Glutamatergic neuron (in vitro differentiated cells): ENCODE results near the gene INAFM2. TPM values are rescaled to one million over a fixed set of nuclear protein-coding genes. Genes with fewer than 3 reads are reported as not detected.

ENCODE experiments used
- DNase-seq: peaks from one replicate; pipeline ENCODE4 v3.0.0; 2022
- H3K27ac Mint-ChIP-seq: one replicate; pipeline ENCODE4 v1.8.0; 2020; ENCODE audit warnings: mild to moderate bottlenecking, mixed read lengths, inconsistent platforms; ENCODE audit not compliant: unreplicated experiment
- H3K27me3 Mint-ChIP-seq: one replicate; pipeline ENCODE4 v1.8.0; 2020; ENCODE audit warnings: mild to moderate bottlenecking, moderate library complexity, mixed read lengths, inconsistent platforms; ENCODE audit not compliant: unreplicated experiment
- H3K36me3 Mint-ChIP-seq: one replicate; pipeline ENCODE4 v1.8.0; 2020; ENCODE audit warnings: mild to moderate bottlenecking, mixed read lengths, inconsistent platforms; ENCODE audit not compliant: unreplicated experiment
- H3K4me1 Mint-ChIP-seq: one replicate; pipeline ENCODE4 v1.8.0; 2020; ENCODE audit warnings: mild to moderate bottlenecking, low read depth, mixed read lengths, inconsistent platforms; ENCODE audit not compliant: unreplicated experiment
- H3K4me3 Mint-ChIP-seq: one replicate; pipeline ENCODE4 v1.8.0; 2020; ENCODE audit warnings: mild to moderate bottlenecking, mixed read lengths, inconsistent platforms; ENCODE audit not compliant: unreplicated experiment
- H3K9me3 Mint-ChIP-seq: one replicate; pipeline ENCODE4 v1.8.0; 2020; ENCODE audit warnings: mild to moderate bottlenecking, moderate library complexity, mixed read lengths, inconsistent platforms; ENCODE audit not compliant: unreplicated experiment
- total RNA-seq: library from RNA; stranded (reverse); fragmentation: NEBNext Ultra II Directional; extraction: Animal tissue kit (Norgen Biotek cat#: 25700); gene quantifications from one replicate; pipeline ENCODE4 v1.2.1, GENCODE V29; 2021; ENCODE audit not compliant: unreplicated experiment
- TF ChIP-seq, protein P1 (sequence below): fragments of 200-600 bp; sonication (generic); IDR thresholded peaks from one replicate; pipeline ENCODE4 v1.5.0; 2021; ENCODE audit not compliant: partially characterized antibody, unreplicated experiment

INAFM2 gene
- total RNA-seq, 1 donor from 2014 or later, result 15.9 TPM

DNA sequence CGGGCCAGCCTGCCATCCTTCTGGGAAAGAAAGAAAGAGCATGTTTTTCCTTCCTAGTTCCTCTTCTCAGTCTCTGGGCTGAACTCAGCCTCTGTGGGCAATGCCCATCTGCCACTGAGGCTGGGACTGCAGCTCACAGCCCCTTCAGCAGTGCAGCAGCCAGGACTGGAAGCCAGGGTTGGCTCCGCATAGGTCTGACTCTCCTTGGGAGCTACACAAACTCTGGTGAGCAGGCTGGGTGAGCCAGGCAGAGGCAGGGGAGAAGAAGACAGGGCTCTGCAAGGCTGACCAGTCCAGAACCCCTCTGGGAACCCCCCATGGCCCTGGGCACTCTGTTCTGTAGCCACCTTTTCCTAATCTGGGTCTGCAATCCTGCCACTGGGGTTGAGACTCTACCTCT is 38.1 kb downstream of the INAFM2 start:
- Mint-ChIP-seq H3K9me3 (peaks cover 7% of the 10 kb centered on the region), H3K27me3 (peaks cover 16% of the 10 kb centered on the region)

DNA sequence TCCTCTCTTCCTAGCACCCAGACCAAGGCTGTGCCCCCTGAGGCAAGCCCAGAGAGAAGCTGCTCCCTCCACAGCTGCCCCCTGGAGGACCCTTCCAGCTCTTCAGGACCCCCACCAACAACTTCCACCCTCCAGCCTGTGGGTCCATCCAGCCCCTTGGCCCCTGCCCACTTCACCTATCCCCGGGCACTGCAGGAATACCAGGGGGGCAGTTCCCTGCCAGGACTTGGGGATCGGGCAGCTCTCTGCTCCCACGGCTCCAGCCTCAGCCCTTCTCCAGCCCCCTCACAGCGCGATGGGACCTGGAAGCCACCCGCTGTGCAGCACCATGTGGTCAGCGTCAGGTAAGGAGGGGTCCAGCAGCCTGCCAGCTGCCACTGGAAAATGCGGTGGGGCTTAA is 40.1 kb downstream of the INAFM2 start:
- Mint-ChIP-seq H3K4me3 (no peak overlapping the region), H3K27ac (no peak overlapping the region), H3K27me3 (peaks cover 16% of the 10 kb centered on the region), H3K36me3 (no peaks in the 10 kb centered on the region), H3K4me1 (peaks cover 16% of the 10 kb centered on the region), H3K9me3 (peaks cover 12% of the 10 kb centered on the region)
- DNase-seq, result no peak
- TF ChIP-seq, protein P1, sequence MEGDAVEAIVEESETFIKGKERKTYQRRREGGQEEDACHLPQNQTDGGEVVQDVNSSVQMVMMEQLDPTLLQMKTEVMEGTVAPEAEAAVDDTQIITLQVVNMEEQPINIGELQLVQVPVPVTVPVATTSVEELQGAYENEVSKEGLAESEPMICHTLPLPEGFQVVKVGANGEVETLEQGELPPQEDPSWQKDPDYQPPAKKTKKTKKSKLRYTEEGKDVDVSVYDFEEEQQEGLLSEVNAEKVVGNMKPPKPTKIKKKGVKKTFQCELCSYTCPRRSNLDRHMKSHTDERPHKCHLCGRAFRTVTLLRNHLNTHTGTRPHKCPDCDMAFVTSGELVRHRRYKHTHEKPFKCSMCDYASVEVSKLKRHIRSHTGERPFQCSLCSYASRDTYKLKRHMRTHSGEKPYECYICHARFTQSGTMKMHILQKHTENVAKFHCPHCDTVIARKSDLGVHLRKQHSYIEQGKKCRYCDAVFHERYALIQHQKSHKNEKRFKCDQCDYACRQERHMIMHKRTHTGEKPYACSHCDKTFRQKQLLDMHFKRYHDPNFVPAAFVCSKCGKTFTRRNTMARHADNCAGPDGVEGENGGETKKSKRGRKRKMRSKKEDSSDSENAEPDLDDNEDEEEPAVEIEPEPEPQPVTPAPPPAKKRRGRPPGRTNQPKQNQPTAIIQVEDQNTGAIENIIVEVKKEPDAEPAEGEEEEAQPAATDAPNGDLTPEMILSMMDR, result no peak

More for the DNA sequence above, 38.1 kb downstream of the INAFM2 start:
- DNase-seq, result no peak
- H3K36me3 Mint-ChIP-seq, result no peaks in the 10 kb centered on the region
- H3K4me1 Mint-ChIP-seq, result peaks cover 25% of the 10 kb centered on the region
- no peak overlapping the region for H3K27ac Mint-ChIP-seq
- H3K4me3 Mint-ChIP-seq, result no peak overlapping the region
- TF ChIP-seq, protein P1, result no peak

DNA sequence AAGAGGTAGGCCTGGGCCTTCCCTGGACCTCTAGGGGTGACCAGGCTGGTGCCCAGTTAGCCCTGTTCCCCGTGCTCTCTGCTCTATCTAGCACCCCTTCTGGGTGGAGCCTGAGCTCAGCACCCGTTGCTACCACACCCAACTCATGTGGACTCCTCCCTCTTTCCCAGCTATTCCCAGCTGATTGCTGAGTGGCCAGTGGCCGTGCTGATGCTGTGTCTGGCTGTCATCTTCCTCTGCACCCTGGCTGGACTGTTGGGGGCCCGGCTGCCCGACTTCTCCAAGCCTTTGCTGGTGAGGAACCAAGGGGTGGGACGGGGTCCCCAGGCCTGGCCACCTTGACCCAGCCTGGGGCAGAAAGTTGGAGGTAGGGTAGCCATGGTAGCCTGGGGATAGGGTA is 40.8 kb downstream of the INAFM2 start:
- TF ChIP-seq, protein P1, result no peak
- Mint-ChIP-seq H3K9me3 (peaks cover 12% of the 10 kb centered on the region), H3K27me3 (peaks cover 13% of the 10 kb centered on the region), H3K4me3 (no peak overlapping the region), H3K4me1 (peaks cover 14% of the 10 kb centered on the region), H3K36me3 (no peaks in the 10 kb centered on the region), H3K27ac (no peak overlapping the region)
- DNase-seq, result no peak

DNA sequence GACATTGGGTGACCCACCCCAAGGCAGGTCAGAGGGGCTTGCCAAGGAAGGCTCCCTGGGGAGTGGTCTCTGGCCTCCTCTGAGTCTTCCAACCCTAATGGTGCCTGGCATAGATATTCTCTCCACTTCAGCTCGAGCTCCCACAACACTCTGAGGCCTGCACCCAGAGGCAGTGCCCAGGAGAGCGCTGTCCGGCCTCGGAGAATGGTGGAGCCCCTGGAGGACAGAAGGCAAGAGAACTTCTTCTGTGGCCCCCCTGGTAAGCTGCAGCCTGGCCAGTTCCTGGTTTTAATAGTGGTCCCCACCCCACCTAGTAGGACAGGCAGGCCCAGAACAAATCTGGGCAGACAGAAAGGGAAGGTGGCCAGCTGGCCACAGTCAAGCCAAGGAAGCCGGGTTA is 41.5 kb downstream of the INAFM2 start:
- Mint-ChIP-seq H3K4me3 (no peak overlapping the region), H3K36me3 (no peaks in the 10 kb centered on the region), H3K27me3 (peaks cover 12% of the 10 kb centered on the region), H3K4me1 (peaks cover 7% of the 10 kb centered on the region), H3K9me3 (peaks cover 12% of the 10 kb centered on the region), H3K27ac (no peak overlapping the region)
- TF ChIP-seq, protein P1, result no peak
- no peak for DNase-seq

DNA sequence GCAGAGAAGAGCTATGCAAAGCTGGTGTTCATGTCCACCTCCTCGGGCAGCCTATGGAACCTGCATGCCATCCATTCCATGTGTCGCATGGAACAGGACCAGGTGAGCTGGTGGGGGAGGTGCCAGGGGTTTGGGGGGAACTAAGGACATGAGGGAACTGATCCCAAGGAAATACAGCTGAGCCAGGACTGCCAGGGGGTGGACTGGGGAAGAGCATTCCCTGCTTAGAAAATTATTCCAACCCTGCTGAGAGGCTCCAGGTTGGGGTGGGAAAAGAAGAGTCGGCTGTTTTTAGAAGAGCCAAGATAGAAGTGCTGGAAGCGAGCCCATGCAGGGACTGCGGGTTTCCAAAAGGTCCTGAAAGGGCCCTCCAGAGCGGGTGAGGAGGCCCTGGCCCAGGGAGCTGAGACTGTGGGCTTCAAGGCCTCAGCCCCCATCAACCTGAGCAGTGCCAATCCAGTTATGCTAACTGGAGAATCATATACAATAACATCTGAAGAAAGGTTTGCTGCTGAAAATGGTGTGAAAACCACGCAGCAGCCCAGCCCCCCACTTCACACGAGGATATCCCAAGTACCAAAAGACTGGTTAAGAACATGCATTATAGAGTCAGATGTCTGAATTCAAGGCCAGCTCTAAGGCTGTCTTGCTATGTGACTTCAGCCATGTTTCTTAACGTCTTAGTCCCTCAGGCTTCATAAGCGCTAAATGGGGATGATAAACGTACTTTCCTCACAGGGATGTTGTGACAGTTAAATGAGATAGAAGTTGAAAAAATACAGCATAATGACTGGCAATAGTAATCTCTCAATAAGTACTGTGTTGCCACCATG is 42.3 kb downstream of the INAFM2 start:
- H3K4me1 Mint-ChIP-seq, result peaks cover 4% of the 10 kb centered on the region
- H3K36me3 Mint-ChIP-seq, result peaks cover 3% of the 10 kb centered on the region
- H3K9me3 Mint-ChIP-seq, result peaks cover 12% of the 10 kb centered on the region
- H3K27ac Mint-ChIP-seq, result no peak overlapping the region
- no peak overlapping the region for H3K4me3 Mint-ChIP-seq
- peaks cover 12% of the 10 kb centered on the region for H3K27me3 Mint-ChIP-seq
- DNase-seq, result no peak
- TF ChIP-seq, protein P1, result no peak
